C4-2B (cell line): ENCODE results near the gene RIMS4.

Source experiments
- CTCF ChIP-seq: fragments of 450-650 bp; conservative IDR thresholded peaks from 2 replicates; pipeline ENCODE4 v1.5.1; 2017; ENCODE audit warnings: mild to moderate bottlenecking
- ZFX ChIP-seq: fragments of 450-650 bp; IDR thresholded peaks from 2 replicates; pipeline ENCODE4 v1.6.1; 2017

GRCh38 chr20:44715499-44716308 lies 94.6 kb downstream of the RIMS4 start:
- no peak for TF ChIP-seq CTCF
- TF ChIP-seq ZFX: no peak
